Ovary (tissue), 3 donors: ENCODE results near the gene ZNF341.

Experiments
- EP300 ChIP-seq: sonication (generic); formaldehyde crosslinking; IDR thresholded peaks from one replicate; pipeline ENCODE4 v1.6.1; 2017; ENCODE audit warnings: antibody characterized with exemption
- TF ChIP-seq, protein P1 (sequence below), 3 donors: fragments of 450-650 bp in 2 of 3; fragments of 200-600 bp in 1 of 3; IDR thresholded peaks; one replicate each; pipeline versions ENCODE4 v1.5.1 to v1.8.0; 2016 to 2022; ENCODE audit warnings: antibody characterized with exemption in 3 of 3, mild to moderate bottlenecking in 1 of 3
- donor health status: DM: no; HTN: no; CAD: no.

DNA sequence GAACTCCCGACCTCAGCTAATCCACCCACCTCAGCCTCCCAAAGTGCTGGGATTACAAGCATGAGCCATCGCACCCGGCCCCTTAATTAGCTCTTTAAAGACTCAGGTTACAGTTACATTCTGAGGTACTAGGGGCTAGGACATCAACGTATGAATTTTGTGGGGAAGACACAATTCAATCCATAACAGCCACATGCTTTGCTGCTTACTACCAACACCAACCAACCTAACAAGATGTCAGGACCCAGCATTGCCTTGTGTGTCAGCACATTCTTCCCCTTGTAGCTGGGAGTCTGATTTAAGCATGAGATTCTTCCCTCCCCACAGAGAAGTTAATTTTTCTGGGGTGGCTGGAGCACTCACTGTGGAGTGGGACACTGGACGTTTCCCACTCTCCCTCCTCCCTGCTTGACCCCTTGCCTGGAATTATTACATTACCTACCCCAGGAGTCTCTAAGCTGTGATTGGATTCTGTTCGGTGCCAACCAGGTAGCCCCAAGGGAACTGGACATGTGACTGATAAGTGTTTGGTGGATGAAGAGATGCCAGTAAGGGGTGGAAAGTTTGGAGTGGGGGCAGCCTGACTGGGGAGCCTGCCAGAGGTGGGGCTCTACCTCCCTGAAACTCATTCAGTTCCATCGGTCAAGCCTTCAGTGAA, 6.1 kb upstream of the ZNF341 start:
- TF ChIP-seq EP300 = no peak
- TF ChIP-seq, protein P1, sequence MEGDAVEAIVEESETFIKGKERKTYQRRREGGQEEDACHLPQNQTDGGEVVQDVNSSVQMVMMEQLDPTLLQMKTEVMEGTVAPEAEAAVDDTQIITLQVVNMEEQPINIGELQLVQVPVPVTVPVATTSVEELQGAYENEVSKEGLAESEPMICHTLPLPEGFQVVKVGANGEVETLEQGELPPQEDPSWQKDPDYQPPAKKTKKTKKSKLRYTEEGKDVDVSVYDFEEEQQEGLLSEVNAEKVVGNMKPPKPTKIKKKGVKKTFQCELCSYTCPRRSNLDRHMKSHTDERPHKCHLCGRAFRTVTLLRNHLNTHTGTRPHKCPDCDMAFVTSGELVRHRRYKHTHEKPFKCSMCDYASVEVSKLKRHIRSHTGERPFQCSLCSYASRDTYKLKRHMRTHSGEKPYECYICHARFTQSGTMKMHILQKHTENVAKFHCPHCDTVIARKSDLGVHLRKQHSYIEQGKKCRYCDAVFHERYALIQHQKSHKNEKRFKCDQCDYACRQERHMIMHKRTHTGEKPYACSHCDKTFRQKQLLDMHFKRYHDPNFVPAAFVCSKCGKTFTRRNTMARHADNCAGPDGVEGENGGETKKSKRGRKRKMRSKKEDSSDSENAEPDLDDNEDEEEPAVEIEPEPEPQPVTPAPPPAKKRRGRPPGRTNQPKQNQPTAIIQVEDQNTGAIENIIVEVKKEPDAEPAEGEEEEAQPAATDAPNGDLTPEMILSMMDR (IDR thresholded peaks at IDR 0.05) = no peak
